HG03558 (cell line): ENCODE measurements around the gene MYO1B.

Experiments
- ATAC-seq: cut with Tn5 transposase; IDR thresholded peaks from one replicate; pipeline ENCODE4 v1.9.1; 2021; ENCODE audit warnings: moderate number of reproducible peaks; ENCODE audit not compliant: unreplicated experiment; ENCODE audit errors: extremely low read depth

MYO1B gene

DNA sequence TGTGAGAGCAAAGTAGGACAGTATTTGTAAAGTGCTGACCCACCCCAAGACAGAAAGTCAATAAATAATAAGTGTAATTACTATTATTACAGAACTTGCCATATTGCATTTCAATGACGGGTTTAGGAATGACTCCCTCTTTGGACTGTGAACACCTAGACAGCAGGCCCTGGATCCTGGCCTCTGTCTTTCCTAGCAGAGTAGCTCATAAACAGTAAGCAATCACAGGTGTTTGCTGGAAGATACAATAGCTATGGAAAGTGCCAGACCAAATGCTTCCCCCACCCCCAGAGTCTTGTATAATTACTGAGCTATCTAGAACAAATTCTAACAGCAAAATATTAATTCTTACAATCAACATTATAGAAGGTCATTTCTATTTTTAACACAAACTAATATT is 20.1 kb upstream of the MYO1B start:
- no peak for ATAC-seq

DNA sequence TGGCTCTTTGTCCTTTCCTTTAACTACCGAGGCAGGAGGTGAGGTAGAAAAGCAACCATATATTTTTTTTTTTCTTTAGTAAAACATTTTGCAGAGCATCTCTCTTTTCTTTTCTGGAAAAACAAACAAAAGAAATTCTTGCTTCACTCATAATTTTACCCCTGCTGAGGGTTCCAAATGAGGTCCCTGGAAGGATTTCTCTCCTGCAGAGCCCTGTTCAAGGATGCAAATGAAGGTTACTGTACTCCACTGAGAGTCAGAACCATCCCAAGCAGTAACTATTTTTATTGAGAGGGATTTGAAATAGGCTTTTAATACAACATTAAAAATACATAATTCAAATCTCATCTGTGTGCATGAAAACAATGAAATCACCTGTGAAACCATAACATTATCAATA is 19.5 kb upstream of the MYO1B start:
- ATAC-seq, result no peak

DNA sequence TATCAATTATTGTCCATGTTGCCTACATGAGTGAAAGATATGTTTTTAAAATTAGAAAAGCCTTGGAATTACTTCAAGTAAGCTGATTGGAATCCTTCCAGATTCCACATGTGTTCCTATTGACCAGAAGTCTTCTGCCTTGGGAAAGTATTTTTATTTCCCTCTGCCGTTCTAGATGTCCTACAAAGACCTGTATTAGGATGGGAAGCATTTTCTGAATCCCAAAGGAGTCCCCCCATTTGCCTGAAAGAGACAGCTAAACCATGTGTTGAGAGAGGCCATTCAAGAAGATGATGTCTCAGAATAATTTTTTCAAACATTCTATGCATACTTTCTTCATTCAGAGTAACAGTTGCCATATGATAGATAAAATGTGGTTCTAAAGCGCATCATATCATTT is 19.0 kb upstream of the MYO1B start:
- no peak for ATAC-seq

DNA sequence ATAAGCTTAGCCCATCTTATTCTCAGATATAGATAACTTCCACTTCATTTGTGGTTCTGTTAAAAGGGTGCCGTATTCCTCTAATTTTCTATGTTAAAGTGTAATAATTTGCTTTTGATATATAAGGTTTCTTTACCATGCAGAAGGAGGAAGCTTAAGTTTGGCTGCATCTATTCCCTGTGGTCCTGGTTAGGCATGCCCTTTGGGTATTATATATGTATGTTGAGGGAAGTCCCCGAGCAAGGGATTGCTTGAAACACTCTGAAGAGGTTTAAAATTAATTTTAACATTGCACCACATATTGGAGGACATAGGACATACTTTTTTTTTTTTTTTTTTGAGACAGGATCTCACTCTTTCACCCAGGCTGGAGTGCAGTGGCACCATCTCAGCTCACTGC is 16.9 kb upstream of the MYO1B start:
- ATAC-seq, result no peak

DNA sequence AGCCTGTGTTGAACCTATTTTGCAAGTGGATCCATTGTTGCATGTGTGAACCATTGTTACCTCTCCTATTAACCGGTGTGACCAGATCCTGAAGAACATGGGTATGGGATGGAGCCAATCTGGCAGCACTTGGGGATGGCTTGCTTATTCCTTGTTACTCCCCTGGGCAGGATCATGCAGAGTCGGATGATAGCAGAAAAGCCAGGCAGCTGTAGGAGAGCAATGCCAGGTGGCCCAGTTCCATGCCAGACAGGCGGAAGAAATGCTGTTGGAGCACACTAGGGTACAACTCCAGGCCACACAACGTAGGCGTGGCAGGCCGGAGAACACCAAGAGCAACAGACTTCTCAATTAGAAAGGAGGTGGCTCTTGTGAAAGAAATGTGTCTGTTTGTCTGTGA is 16.3 kb upstream of the MYO1B start:
- ATAC-seq, result no peak

DNA sequence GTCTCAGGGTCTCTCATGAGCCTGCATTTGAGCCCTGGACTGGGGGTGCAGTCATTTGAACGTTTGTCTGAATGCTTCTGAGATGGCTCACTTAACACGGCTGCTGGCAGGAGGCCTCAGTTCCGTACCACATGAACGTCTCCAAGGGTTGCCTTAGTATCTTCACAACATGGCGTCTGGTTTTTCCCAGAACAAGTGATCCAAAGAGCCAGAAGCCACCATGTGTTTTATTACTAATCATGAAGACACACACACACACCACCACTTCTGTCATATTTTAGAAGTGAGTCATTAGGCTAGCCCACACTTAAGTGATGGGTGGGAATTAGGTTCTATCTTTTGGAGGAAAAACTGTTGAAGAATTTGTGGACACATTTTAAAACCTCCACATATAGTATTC is 15.0 kb upstream of the MYO1B start:
- no peak for ATAC-seq

DNA sequence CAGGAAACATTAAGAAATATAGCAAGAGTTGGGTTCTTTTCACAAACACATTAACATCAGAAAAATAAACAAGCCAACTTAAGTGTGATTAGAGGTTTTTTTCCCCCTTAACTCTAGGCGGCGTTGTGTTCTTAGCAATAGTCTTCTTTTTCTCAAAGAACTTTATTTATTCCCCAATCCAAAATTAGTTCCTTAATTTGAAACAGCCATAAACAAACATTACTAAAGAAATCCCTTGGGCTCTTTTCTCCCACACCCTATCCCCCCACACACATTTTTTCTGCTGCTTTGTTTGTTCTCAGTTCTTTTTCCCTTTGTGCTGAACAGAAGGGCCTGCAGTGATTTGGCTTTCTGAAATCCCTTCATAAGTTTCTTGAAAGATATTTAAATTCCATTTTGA is 13.2 kb upstream of the MYO1B start:
- no peak for ATAC-seq

DNA sequence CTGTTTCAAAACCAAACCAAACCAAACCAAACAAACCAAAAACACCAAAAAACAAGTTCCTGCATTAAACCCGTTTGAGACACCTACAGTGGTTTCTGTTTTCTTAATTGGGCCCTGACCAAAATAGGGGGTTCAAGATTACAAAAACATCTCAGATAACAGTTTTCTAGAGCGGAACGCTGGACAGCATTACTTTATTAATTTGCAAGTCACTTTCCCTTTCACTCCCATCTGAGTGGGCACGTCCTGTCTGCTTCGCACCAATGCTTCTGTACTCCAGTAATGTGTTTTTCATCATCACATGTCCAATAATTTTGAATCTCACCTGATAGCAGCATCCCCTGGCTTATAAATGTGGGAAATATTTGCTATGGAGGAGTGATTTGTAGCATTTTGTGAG is 11.7 kb upstream of the MYO1B start:
- no peak for ATAC-seq

DNA sequence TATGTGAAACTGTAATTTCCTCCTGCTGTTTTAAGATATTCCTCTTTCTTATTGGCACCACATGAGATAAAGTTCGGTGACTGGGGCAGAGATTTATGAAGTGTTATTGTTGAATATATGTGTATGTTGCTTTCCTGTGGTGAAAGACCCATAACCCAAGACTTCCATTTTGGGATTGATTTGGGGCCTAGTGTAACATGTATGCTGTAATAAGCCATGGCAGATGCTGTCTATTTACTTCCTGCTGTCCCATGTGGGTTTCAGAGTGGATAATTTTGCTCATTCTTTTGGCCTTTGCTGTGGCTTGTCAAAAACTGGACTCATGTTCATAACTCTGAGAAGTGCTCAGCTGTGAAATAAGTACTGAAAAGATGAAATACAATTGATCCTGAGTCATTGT is 10.8 kb upstream of the MYO1B start:
- ATAC-seq, result no peak

DNA sequence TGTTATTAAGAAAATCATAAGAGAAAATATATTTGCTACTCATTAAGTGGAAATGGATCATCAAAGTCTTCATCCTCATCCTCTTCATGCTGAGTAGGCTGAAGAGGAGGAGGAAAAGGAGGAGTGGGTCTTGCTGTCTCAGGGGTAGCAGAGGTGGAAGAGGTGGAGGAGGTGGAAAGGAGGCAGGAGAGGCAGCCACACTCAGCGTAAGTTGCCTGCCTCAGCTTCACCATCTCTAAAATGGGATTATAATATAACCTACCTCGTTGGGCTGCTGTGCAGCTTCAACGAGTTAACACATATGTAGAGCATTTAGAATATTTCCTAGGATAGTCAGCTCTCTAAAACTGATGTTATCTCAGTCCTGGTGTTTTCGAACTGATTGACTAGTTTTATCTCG is 4.3 kb upstream of the MYO1B start:
- ATAC-seq, result no peak

DNA sequence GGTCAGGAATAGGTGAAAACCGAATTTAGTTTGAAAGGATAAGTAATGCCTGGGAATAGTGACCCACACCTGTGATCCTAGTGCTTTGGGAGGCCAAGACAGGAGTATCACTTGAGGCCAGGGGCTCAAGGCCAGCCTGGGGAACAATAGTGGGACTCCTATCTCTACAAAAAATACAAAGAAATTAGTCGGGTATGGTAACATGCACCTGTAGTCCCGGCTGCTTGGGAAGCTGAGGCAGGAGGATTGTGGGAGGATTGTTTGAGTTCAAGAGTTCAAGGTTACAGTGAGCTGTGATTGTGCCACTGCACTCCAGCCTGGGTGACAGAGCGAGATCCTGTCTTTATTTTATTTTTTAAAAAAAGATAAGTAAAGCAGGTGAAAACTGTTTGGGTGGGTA is 3.8 kb upstream of the MYO1B start:
- no peak for ATAC-seq

DNA sequence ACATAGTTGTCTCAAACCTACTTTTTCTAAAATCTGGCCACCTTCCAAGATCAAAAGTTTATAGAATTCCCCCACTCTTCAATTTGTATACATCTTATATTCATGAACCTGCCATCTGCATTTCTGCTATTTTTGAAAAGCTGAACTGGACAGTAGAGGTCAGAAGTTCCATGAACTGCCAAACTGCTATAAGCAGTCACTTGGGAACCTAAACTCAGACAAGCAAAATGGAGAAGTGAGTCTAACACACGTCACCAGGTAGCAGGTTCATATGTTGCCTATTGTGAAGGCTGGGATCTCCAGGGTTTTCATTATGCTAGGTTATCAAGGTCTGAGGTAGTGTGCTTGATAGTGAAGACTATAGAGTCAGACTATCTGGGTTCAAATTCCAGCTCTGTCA is 2.0 kb upstream of the MYO1B start:
- ATAC-seq, result no peak

DNA sequence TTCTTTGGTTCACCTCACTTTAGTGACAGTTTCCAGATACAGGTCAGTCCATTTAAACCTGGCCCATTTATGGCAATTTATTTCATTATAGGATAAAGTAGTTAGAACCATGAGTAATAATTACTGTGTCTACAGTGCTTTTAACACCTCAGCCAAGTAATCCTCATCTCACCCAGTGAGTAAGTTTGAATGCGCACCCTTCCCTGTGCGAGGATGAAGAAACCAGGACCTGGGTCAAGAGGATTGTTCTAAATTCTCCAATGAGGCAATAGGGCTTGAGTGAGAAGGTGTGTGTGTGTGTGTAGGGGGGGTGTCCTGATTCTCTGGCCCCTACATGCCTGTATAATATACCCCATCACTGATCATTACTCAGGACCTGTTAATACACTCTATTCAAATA is 854 bp upstream of the MYO1B start:
- ATAC-seq, result no peak

DNA sequence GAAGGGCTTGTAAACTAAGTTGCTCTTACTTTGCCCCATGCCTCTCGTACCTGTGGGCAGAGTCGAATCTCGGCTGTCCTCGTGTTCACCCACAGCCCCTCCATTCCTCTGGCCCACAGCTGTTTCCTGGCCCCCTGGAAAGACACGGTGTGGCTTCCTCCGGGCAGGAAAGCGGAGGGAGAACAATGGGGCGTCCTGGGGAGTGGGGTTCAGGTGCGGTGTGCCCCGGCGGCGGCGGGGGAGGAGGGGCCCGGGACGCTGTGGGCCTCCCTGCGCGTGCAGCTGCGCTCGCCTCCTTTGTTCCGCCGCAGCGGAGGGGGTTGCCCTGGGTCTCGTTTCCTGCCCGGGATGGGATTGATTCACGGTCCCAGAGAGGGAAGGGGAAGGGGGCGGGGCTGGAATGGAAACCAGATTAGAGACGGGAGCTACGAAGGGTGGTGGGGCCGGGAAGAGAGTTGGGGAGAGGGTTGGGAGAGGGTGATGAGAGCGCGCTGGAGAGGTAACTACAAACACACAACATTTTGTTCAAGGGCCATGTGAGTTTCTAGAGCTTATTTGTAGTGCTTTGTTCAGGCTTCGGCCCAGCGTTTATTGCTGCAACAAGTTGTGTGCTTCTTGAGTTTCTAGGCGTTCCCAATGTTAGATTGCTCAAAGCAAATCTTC is 796 bp downstream of the MYO1B start:
- ATAC-seq, result no peak

DNA sequence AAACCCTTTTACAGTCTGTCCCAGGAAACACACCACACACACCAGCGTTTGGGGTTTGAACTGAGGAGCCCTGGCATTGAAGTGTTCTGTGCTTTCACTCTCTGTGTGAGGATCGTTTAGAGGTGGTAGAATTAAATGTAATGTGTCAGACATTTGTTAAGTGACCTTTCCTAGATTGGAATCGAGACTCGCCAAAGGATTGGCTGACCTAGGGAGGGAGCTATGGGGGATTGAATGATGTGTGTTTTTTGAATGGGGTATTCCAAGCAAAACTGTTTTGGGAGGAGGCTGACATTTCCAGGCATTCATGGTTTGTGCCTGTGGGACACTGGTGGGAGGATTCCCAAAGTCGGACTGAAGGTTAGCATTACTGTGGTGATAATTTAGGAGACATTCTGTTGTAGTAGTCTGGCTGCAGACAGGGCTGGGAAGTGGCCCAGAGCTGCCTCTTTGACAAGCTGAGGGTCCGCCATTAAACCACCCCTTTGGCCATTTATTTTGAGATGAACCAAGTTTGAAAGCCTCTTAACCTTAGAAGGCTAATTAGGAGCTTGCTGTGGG is 1.7 kb downstream of the MYO1B start:
- ATAC-seq, result no peak

DNA sequence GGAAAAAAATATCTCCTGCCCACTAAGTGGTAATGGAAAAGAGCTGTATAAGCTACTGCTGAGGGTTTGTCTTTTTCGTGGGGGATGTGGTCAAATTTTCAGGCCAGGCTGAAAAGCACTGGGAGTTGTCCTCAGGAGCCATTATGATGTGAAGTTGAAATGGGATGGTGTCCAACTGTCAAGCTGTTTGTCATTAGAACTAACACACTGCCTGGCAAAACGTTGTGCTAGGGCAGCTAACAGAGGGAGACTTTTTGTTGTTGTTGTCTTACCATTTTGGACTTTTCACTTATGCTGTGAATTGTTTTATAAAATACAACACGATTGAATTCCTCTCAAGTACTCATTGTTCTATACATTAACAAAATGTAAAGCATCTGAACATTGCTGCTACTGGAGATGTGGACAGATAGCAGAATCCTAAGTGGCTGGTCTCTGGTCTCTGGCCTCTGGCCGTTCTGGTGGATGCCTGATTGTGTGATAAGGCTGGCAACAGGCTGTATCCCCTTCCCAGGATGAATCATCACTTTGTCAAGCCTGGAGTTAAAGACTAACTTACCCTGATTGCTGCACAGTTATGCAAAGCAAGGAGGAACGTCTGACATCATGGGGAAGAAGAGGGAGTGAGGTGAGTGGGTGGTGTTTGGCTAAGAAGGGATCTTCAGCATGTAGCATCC is 2.3 kb downstream of the MYO1B start:
- peak; percentile 35 for ATAC-seq

DNA sequence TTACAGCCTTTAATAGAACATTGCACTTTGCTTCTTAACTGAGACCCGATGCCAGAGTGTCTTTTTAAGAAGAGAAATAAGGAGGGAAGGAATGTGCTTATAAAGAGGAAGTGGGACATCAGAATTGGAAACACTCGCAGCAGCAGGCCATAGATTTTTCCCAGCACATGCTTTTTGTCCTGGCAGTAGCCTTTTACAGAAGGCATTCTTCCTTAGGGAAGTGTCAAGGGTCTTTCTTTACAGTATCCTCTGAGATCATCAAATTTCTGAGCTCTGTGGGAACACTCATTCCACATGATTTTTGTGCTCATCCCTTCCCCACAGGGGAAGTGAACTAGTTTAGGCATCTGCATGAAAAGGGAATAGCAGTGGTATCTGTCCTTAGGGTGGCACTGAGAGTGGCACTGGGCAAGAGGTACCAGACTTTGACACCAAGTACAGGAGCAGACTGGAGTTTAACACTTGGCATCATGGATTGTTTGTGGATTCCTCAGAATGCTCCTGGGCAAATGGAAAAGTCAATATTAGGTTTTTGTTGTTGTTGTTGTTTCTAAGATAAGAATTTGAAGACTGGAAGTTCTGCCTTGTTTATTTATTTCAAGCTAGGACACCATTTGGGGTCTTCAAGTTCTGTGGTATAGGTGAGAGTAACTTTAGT is 4.1 kb downstream of the MYO1B start:
- no peak for ATAC-seq

DNA sequence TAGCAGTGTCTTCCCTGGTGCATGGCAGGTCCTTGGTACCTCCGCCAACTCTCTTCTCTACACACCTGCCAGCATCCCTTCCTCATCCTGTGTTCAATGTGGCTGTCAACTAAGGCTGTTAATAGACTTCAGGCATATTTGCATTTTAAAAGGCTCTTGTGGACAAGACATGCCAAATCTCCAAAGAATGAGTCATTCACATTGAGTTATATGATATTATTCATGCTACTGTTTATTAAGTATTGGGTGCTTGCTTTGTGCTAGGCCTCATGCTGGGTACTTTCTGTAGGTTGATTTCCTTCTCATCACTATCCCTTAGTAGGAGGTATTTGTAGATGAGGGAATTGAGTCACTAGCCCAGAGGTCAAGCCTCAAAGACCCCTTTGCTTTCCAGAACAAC is 5.2 kb downstream of the MYO1B start:
- no peak for ATAC-seq

DNA sequence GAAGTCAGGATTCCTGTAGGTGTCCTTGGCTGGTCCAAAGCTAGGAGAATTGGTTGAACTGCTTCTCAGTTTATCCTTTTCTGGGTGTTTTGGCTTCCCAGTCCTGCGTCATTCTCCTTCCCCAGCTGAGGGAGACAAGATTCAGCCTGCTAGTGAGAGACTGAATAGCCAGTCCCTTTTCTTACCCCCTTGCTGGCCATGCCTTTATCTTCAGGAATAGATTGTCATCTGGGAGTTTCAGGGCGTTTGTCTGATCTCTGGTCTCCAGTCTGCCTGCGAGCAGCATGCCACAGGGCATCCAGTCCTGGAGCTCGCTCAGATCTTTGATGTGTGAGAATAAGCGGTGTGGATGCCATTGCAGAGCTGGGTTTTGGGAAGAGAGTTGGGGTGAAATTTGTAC is 5.8 kb downstream of the MYO1B start:
- ATAC-seq, result no peak

DNA sequence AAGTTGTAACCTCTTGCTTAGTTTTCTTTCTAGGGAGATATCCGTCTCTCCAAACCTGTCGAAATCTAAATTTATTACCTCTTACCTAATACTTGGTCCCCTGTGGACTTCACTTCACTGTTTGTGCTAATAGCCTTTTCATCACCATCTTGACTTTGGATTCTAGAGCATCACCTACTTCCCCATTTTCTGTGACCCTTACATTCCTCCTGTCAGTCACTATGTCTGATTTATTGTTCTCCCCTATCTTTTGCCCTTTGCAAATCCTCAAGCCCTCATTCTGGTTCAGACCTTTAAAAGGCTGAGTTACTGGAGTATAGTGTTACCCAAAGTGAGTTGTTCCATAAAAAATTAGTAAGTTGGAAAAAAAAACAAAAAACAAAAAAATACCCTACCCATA is 7.5 kb downstream of the MYO1B start:
- no peak for ATAC-seq

DNA sequence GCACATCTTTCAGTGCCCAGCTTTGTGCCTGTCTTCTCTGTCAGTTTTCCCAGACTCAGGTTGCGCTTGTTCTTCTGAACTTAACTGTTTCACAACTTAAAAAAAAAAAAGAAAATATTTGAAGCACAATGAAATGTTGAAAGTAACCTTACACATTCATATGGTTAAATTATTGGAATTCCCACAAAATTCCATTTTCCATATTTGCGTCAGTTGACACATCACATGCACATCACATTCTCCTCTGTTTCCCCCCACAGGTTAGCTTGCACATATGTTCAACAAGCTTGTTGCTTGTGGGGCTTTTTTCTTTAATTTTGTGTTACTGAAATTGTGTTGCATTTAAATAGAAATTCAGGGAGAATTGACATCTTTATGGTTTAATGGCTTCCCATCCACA is 8.3 kb downstream of the MYO1B start:
- ATAC-seq, result no peak

DNA sequence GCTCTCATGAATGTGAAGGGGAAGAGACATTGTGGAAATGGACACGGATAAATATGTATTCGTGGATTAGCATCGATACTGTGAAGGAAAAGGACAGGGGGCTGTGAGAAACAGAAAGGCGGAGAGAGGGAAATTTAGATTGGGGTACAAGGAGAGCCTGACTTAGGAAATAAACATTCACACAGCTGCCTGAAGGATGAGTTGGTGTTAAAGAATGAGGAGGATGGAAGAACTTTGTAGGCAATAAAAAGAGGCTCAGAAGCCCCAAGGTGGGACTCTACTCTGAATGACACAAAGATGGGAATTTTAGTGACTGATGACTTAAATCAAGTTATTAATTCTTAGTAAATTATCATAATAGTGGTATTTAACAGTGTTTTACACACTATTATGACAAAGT is 10.1 kb downstream of the MYO1B start:
- ATAC-seq, result no peak
